HepG2 (cell line): ENCODE measurements around the gene URI1. TPM values are rescaled to one million over a fixed set of nuclear protein-coding genes. Genes with fewer than 3 reads are reported as not detected.
"Not testable (repeated sequence)": the region's sequence is repeated elsewhere in the genome, so short reads cannot be mapped to it uniquely, and the experiment has no call there.

Experiments
- ATAC-seq: fragments of 200-7000 bp; cut with Tn5 transposase; 3 replicates; pipeline ENCODE4 v1.9.1; 2020; ENCODE audit warnings: mild to moderate bottlenecking, moderate library complexity
- BruUV-seq: library from RNA; stranded (reverse); fragments of 400-500 nt; replicated peaks from 2 replicates; lab custom pipeline; 2021; lab: Mats Ljungman, UMichigan
- CTCF ChIA-PET: fragments of 300-600 bp; formaldehyde crosslinking; extraction: SDS; loops from one replicate; lab custom pipeline; 2021; ENCODE audit warnings: low total read pairs, inconsistent platforms, low intra/inter-chr PET ratio; lab: Yijun Ruan, JAX
- POLR2A ChIA-PET: fragments of 350-600 bp; sonication (Branson Sonifier 250); formaldehyde crosslinking; loops from one replicate; lab custom pipeline; 2020; ENCODE audit warnings: antibody characterized with exemption, inconsistent platforms; lab: Yijun Ruan, JAX
- DNase-seq: peaks from one replicate; pipeline ENCODE4 v3.0.0-alpha.2; 2015; ENCODE audit warnings: low spot score
- FAIRE-seq: peaks from 3 replicates; lab custom pipeline; 2011; peaks lifted over from hg19 to GRCh38; lab: Jason Lieb, UNC
- H2AFZ ChIP-seq: one replicate; pipeline ENCODE4 v1.6.1; 2011; ENCODE audit warnings: low read length, inconsistent platforms
- H3K27ac ChIP-seq: fragments of 300-600 bp; 3 replicates; pipeline ENCODE4 v1.8.0; 2011; ENCODE audit warnings: mixed run types, mild to moderate bottlenecking, mixed read lengths, low read length, inconsistent platforms; ENCODE audit not compliant: insufficient read depth; ENCODE audit errors: extremely low read length
- H3K27me3 ChIP-seq, 2 experiments: fragments of 200-600 bp in 1 of 2; 2 replicates in 1 of 2; 3 replicates in 1 of 2; pipeline versions ENCODE4 v1.6.0 to v1.8.0; 2011; ENCODE audit warnings: low read length in 2 of 2, mild to moderate bottlenecking in 2 of 2, moderate library complexity in 2 of 2, inconsistent platforms in 1 of 2; ENCODE audit not compliant: insufficient read depth in 2 of 2, control insufficient read depth in 1 of 2
- H3K36me3 ChIP-seq, 2 experiments: fragments of 200-600 bp in 1 of 2; replicated peaks in 1 of 2; 2 replicates in 1 of 2; 3 replicates in 1 of 2; pipeline versions ENCODE4 v1.5.1 to v1.8.0; 2011; ENCODE audit warnings: low read length in 2 of 2, inconsistent platforms in 1 of 2; ENCODE audit not compliant: insufficient read depth in 2 of 2, control insufficient read depth in 1 of 2
- H3K4me1 ChIP-seq: 2 replicates; pipeline ENCODE4 v1.5.1; 2012; ENCODE audit warnings: low read length, inconsistent platforms; ENCODE audit not compliant: insufficient read depth
- H3K4me2 ChIP-seq: 2 replicates; pipeline ENCODE4 v1.6.0; 2011; ENCODE audit warnings: low read depth, low read length, inconsistent platforms
- H3K4me3 ChIP-seq, 3 experiments: fragments of 200-600 bp in 1 of 3; sonication (generic), shearing (Covaris generic) in 1 of 3; replicated peaks in 1 of 3; 2 replicates each; pipeline ENCODE4 v1.5.1; 2011 to 2016; ENCODE audit warnings: low read length in 3 of 3, inconsistent platforms in 2 of 3, low read depth in 2 of 3, mild to moderate bottlenecking in 2 of 3, control low read depth in 1 of 3, mixed read lengths in 1 of 3; ENCODE audit not compliant: insufficient read depth in 1 of 3
- H3K79me2 ChIP-seq: one replicate; pipeline ENCODE4 v1.6.1; 2011; ENCODE audit warnings: low read length, inconsistent platforms; ENCODE audit not compliant: insufficient read depth
- H3K9ac ChIP-seq: 2 replicates; pipeline ENCODE4 v1.6.0; 2011; ENCODE audit warnings: mild to moderate bottlenecking, low read depth, low read length, inconsistent platforms; ENCODE audit not compliant: insufficient read depth
- H3K9me3 ChIP-seq: 2 replicates; pipeline ENCODE4 v1.5.1; 2012; ENCODE audit warnings: mild to moderate bottlenecking, low read length
- H4K20me1 ChIP-seq: 2 replicates; pipeline ENCODE4 v1.6.0; 2011; ENCODE audit warnings: inconsistent platforms, mild to moderate bottlenecking, low read length, moderate library complexity; ENCODE audit not compliant: insufficient read depth
- MYC ChIP-seq: sonication (generic); formaldehyde crosslinking; IDR thresholded peaks from 2 replicates; pipeline ENCODE4 v1.9.0; 2021; ENCODE audit warnings: missing genetic modification reagents, borderline replicate concordance
- NCOR1 ChIP-seq: fragments of 200-600 bp; sonication (generic); IDR thresholded peaks from 2 replicates; pipeline ENCODE4 v1.7.0; 2017; ENCODE audit warnings: antibody characterized with exemption, low read length, borderline replicate concordance
- PHF8 ChIP-seq: sonication (generic); formaldehyde crosslinking; IDR thresholded peaks from 2 replicates; pipeline ENCODE4 v1.5.0; 2020; ENCODE audit warnings: missing genetic modification reagents
- ZNF564 ChIP-seq: sonication (generic); formaldehyde crosslinking; IDR thresholded peaks from 2 replicates; pipeline ENCODE4 v1.8.1; 2023; ENCODE audit warnings: mild to moderate bottlenecking, missing genetic modification reagents
- WGBS: methylation state at CpG from one replicate; pipeline ENCODE4 v1.1.6; 2017; ENCODE audit warnings: low lambda C conversion rate; 5-methylcytosine and 5-hydroxymethylcytosine counted together
- in situ Hi-C: cut with HindIII; loops from 2 replicates; pipeline ENCODE4 v1.10.0; 2017; ENCODE audit warnings: low pct_unique_long_range_greater_than_20kb; ENCODE audit not compliant: extremely low pct_ligation_motif_present
- intact Hi-C: fragments of 100-400 bp; cut with micrococcal nuclease; formaldehyde crosslinking; loops from one replicate; pipeline ENCODE4 v1.10.0; 2022; ENCODE audit not compliant: unreplicated experiment
- polyA plus RNA-seq, 8 experiments: library from polyadenylated mRNA; depleted of rRNA in 3 of 8; stranded (reverse) in 7 of 8; unstranded in 1 of 8; fragments of >200 nt; fragmentation: Illumina TruSeq in 4 of 8; extraction: Trizol in 4 of 8; gene quantifications; 2 replicates each; pipeline versions ENCODE4 v1.2.1 to v1.2.3, GENCODE V29; 2011 to 2016; ENCODE audit warnings: low read depth in 4 of 8, missing spikeins in 1 of 8, mixed read lengths in 1 of 8; ENCODE audit not compliant: insufficient read depth in 1 of 8
- total RNA-seq, 5 experiments: library from RNA; depleted of rRNA; stranded (reverse); fragments of >200 nt; fragmentation: Illumina TruSeq; extraction: Trizol; gene quantifications; 2 replicates each; pipeline ENCODE4 v1.2.3, GENCODE V29; 2016; ENCODE audit warnings: low read depth in 1 of 5
- TF ChIP-seq, protein P1 (sequence below): sonication (generic); formaldehyde crosslinking; IDR thresholded peaks from 2 replicates; pipeline ENCODE4 v1.4.0; 2020; ENCODE audit warnings: missing genetic modification reagents
- TF ChIP-seq, protein P2 (sequence below): sonication (generic); formaldehyde crosslinking; IDR thresholded peaks from 2 replicates; pipeline ENCODE4 v1.5.0; 2020; ENCODE audit warnings: mild to moderate bottlenecking, missing genetic modification reagents

The URI1 gene
- total and polyA plus RNA-seq, 2 of the 13 experiments (the other 11 are each of a cell fraction or from before 2014, with no cell fraction given), result 43.6 to 67.9 TPM

DNA sequence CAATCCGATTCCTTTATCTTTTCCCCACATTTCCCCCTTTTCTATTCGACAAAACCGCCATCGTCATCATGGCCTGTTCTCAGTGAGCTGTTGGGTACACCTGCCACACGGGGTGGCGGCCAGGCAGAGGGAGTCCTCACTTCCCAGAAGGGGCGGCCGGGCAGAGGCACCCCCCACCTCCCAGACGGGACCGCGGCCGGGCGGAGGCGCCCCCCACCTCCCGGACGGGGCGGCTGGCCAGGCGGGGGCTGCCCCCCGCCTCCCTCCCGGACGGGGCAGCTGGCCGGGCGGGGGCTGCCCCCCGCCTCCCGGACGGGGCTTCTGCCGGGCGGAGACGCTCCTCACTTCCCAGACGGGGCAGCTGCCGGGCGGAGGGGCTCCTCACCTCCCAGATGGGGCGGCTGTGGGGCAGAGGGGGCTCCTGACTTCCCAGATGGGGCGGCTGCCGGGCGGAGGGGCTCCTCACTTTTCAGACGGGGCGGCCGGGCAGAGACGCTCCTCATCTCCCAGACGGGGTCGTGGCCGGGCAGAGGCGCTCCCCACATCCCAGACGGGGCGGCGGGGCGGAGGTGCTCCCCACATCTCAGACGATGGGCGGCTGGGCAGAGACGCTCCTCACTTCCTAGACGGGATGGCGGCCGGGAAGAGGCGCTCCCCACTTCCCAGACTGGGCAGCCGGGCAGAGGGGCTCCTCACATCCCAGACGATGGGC lies 6.9 kb downstream of the URI1 start:
- H3K4me2 ChIP-seq, H3K9me3 ChIP-seq, H3K36me3 ChIP-seq, intact Hi-C loops, H3K27ac ChIP-seq, H3K9ac ChIP-seq, BruUV-seq, H3K4me3 ChIP-seq, FAIRE-seq, CTCF ChIA-PET, in situ Hi-C loops, DNase-seq, ATAC-seq, H2AFZ ChIP-seq, POLR2A ChIA-PET, H3K27me3 ChIP-seq: not testable (repeated sequence)
- Histone ChIP-seq H3K79me2 (peaks cover 88% of the 10 kb centered on the region), H3K4me1 (peaks cover 43% of the 10 kb centered on the region), H4K20me1 (peaks cover 34% of the 10 kb centered on the region)
- WGBS, result 84% methylated on average over 15 of the region's 57 CpGs
- TF ChIP-seq, protein P1, sequence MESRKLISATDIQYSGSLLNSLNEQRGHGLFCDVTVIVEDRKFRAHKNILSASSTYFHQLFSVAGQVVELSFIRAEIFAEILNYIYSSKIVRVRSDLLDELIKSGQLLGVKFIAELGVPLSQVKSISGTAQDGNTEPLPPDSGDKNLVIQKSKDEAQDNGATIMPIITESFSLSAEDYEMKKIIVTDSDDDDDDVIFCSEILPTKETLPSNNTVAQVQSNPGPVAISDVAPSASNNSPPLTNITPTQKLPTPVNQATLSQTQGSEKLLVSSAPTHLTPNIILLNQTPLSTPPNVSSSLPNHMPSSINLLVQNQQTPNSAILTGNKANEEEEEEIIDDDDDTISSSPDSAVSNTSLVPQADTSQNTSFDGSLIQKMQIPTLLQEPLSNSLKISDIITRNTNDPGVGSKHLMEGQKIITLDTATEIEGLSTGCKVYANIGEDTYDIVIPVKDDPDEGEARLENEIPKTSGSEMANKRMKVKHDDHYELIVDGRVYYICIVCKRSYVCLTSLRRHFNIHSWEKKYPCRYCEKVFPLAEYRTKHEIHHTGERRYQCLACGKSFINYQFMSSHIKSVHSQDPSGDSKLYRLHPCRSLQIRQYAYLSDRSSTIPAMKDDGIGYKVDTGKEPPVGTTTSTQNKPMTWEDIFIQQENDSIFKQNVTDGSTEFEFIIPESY (CRISPR knock-in tag), result peak; percentile 42; the same call in 1 of the 2 replicates

DNA sequence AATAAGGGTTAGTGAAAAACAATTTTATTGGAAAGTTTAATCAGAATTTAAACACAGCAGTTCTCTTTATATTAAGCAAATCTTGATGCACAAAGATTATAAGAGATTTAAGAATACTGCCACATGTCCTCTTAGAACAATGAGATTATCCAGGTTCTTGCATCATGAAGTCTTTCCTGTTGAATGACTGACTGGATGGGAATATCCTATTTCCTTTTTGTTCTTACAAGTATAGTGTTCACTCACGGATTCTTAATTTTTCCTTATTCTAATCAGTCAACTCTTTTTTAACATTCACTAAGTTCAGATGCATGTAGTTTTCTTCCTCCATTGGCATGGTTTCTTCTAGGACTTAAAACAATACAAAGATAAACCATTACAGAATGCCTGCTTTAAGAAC lies 10.1 kb downstream of the URI1 start:
- Histone ChIP-seq H3K9me3 (no peaks in the 10 kb centered on the region), H3K9ac (no peak overlapping the region), H3K4me2 (no peak overlapping the region), H4K20me1 (peaks cover 18% of the 10 kb centered on the region), H3K36me3 (peaks cover 0 to 1% of the 10 kb centered on the region in 2 experiments; a peak in 2 of 5 replicates), H3K27ac (no peak overlapping the region), H3K4me3 (no peak overlapping the region), H2AFZ (no peak overlapping the region), H3K4me1 (peaks cover 27% of the 10 kb centered on the region), H3K27me3 (no peaks in the 10 kb centered on the region; a peak in 1 of 5 replicates), H3K79me2 (peaks cover 85% of the 10 kb centered on the region)
- 100% methylated on average over 1 of the region's 1 CpG for WGBS
- BruUV-seq, result no TSS peak
- ChIA-PET POLR2A (no interaction called here), CTCF (no interaction called here)
- no peak for FAIRE-seq
- in situ Hi-C loops (no loop called here), intact Hi-C loops (no loop called here)
- DNase-seq, result no peak
- TF ChIP-seq NCOR1, result no peak
- no peak for TF ChIP-seq MYC (CRISPR knock-in tag)
- TF ChIP-seq, protein P2, sequence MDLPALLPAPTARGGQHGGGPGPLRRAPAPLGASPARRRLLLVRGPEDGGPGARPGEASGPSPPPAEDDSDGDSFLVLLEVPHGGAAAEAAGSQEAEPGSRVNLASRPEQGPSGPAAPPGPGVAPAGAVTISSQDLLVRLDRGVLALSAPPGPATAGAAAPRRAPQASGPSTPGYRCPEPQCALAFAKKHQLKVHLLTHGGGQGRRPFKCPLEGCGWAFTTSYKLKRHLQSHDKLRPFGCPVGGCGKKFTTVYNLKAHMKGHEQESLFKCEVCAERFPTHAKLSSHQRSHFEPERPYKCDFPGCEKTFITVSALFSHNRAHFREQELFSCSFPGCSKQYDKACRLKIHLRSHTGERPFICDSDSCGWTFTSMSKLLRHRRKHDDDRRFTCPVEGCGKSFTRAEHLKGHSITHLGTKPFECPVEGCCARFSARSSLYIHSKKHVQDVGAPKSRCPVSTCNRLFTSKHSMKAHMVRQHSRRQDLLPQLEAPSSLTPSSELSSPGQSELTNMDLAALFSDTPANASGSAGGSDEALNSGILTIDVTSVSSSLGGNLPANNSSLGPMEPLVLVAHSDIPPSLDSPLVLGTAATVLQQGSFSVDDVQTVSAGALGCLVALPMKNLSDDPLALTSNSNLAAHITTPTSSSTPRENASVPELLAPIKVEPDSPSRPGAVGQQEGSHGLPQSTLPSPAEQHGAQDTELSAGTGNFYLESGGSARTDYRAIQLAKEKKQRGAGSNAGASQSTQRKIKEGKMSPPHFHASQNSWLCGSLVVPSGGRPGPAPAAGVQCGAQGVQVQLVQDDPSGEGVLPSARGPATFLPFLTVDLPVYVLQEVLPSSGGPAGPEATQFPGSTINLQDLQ, result no peak
- TF ChIP-seq ZNF564, result no peak
- no peak for TF ChIP-seq PHF8 (CRISPR knock-in tag)
- ATAC-seq, result no peak
